H1 (cell line): ENCODE results near the gene TDRD1. TPM values are rescaled to one million over a fixed set of nuclear protein-coding genes. Genes with fewer than 3 reads are reported as not detected.

Experiments used
- CTCF ChIA-PET: fragments of 300-600 bp; sonication (Branson Sonifier 250); formaldehyde crosslinking; loops from one replicate; lab custom pipeline; 2021; ENCODE audit not compliant: partially characterized antibody; lab: Charles Lee
- POLR2A ChIA-PET: fragments of 300-600 bp; sonication (Branson Sonifier 250); formaldehyde crosslinking; loops from one replicate; lab custom pipeline; 2021; ENCODE audit warnings: inconsistent platforms; ENCODE audit not compliant: partially characterized antibody; lab: Charles Lee
- DNase-seq, 2 experiments: peaks; one replicate each; pipeline versions ENCODE4 v3.0.0 to v3.0.0-alpha.2; 2010 to 2022; ENCODE audit warnings: low spot score in 2 of 2, low read depth in 1 of 2, mixed read lengths in 1 of 2
- FAIRE-seq: peaks from 2 replicates; lab custom pipeline; 2011; peaks lifted over from hg19 to GRCh38; lab: Jason Lieb, UNC
- H2AFZ ChIP-seq: 2 replicates; pipeline ENCODE4 v1.8.1; 2012; ENCODE audit warnings: low read length, inconsistent platforms
- H2AK5ac ChIP-seq: 2 replicates; pipeline ENCODE4 v1.6.1; 2013; ENCODE audit warnings: low read depth, low read length
- H2BK120ac ChIP-seq: replicated peaks from 2 replicates; pipeline ENCODE3; 2013; ENCODE audit warnings: low read depth, low read length, inconsistent platforms
- H2BK12ac ChIP-seq: 2 replicates; pipeline ENCODE4 v1.6.1; 2013; ENCODE audit warnings: low read depth, low read length
- H2BK15ac ChIP-seq: 2 replicates; pipeline ENCODE4 v1.6.1; 2013; ENCODE audit warnings: low read length
- H2BK20ac ChIP-seq: 2 replicates; pipeline ENCODE4 v1.6.1; 2013; ENCODE audit warnings: low read length
- H2BK5ac ChIP-seq: 2 replicates; pipeline ENCODE4 v1.6.1; 2013; ENCODE audit warnings: low read depth, low read length
- H3K14ac ChIP-seq: 2 replicates; pipeline ENCODE4 v1.6.1; 2013; ENCODE audit warnings: inconsistent platforms; ENCODE audit not compliant: insufficient read length
- H3K18ac ChIP-seq: 2 replicates; pipeline ENCODE4 v1.6.1; 2013; ENCODE audit warnings: low read length; ENCODE audit errors: extremely low read depth
- H3K23ac ChIP-seq: 2 replicates; pipeline ENCODE4 v1.6.1; 2013; ENCODE audit warnings: inconsistent platforms; ENCODE audit not compliant: insufficient read length
- H3K23me2 ChIP-seq: 2 replicates; pipeline ENCODE4 v1.6.1; 2013; ENCODE audit warnings: low read depth, low read length
- H3K27ac ChIP-seq: 2 replicates; pipeline ENCODE4 v1.6.1; 2011; ENCODE audit warnings: low read depth, low read length, inconsistent platforms
- H3K27me3 ChIP-seq, 4 experiments: replicated peaks in 1 of 4; 1 replicate in 1 of 4; 2 replicates in 3 of 4; pipeline versions ENCODE4 v1.6.1 to v1.8.1; 2011 to 2013; ENCODE audit warnings: low read length in 3 of 4, mild to moderate bottlenecking in 3 of 4, inconsistent platforms in 2 of 4, mixed read lengths in 2 of 4, moderate library complexity in 1 of 4; ENCODE audit not compliant: control insufficient read depth in 3 of 4, insufficient read depth in 3 of 4; ENCODE audit errors: extremely low read depth in 1 of 4
- H3K36me3 ChIP-seq, 4 experiments: 2 replicates each; pipeline versions ENCODE4 v1.6.1 to v1.8.1; 2011 to 2013; ENCODE audit warnings: mild to moderate bottlenecking in 4 of 4, low read length in 3 of 4, moderate library complexity in 2 of 4, control low read depth in 1 of 4, inconsistent platforms in 1 of 4; ENCODE audit not compliant: insufficient read depth in 4 of 4, control insufficient read depth in 2 of 4
- H3K4ac ChIP-seq: replicated peaks from 2 replicates; pipeline ENCODE3; 2013; ENCODE audit warnings: low read length, low read depth, mixed read lengths, inconsistent platforms; ENCODE audit not compliant: insufficient read length
- H3K4me1 ChIP-seq, 4 experiments: replicated peaks in 1 of 4; 1 replicate in 1 of 4; 2 replicates in 3 of 4; pipeline versions ENCODE4 v1.6.1 to v1.8.1; 2011 to 2013; ENCODE audit warnings: low read length in 3 of 4, inconsistent platforms in 2 of 4, mixed read lengths in 1 of 4; ENCODE audit not compliant: insufficient read depth in 4 of 4, control insufficient read depth in 3 of 4
- H3K4me2 ChIP-seq, 2 experiments: 2 replicates each; pipeline versions ENCODE4 v1.6.1 to v1.8.1; 2011 to 2013; ENCODE audit warnings: low read depth in 2 of 2, low read length in 2 of 2, control low read depth in 1 of 2, inconsistent platforms in 1 of 2, mild to moderate bottlenecking in 1 of 2; ENCODE audit not compliant: insufficient read depth in 1 of 2
- H3K4me3 ChIP-seq, 4 experiments: fragments of 200-600, 300-600 bp in 1 of 4; sonication (generic), shearing (Covaris generic), sonication (Bioruptor Twin) in 1 of 4; 2 replicates each; pipeline versions ENCODE4 v1.5.1 to v1.8.1; 2011 to 2016; ENCODE audit warnings: low read length in 4 of 4, low read depth in 3 of 4, control low read depth in 2 of 4, inconsistent platforms in 2 of 4, mild to moderate bottlenecking in 2 of 4, mixed read lengths in 1 of 4, moderate library complexity in 1 of 4; ENCODE audit not compliant: insufficient read depth in 2 of 4; ENCODE audit errors: extremely low read depth in 1 of 4
- H3K56ac ChIP-seq: replicated peaks from 2 replicates; pipeline ENCODE3; 2013; ENCODE audit warnings: low read depth, mild to moderate bottlenecking, mixed read lengths, low read length, inconsistent platforms; ENCODE audit not compliant: insufficient read length
- H3K79me1 ChIP-seq: 2 replicates; pipeline ENCODE4 v1.6.1; 2013; ENCODE audit warnings: low read depth, low read length, control low read depth
- H3K79me2 ChIP-seq, 2 experiments: 2 replicates each; pipeline versions ENCODE4 v1.6.1 to v1.8.1; 2012 to 2013; ENCODE audit warnings: low read length in 2 of 2, mild to moderate bottlenecking in 2 of 2, inconsistent platforms in 1 of 2; ENCODE audit not compliant: insufficient read depth in 2 of 2, control insufficient read depth in 1 of 2
- H3K9ac ChIP-seq, 4 experiments: replicated peaks in 1 of 4; 1 replicate in 1 of 4; 2 replicates in 3 of 4; pipeline versions ENCODE4 v1.6.1 to v1.8.1; 2011 to 2013; ENCODE audit warnings: low read depth in 3 of 4, low read length in 3 of 4, control low read depth in 2 of 4, mild to moderate bottlenecking in 2 of 4, moderate library complexity in 2 of 4, inconsistent platforms in 1 of 4; ENCODE audit errors: extremely low read depth in 1 of 4
- H3K9me3 ChIP-seq, 2 experiments: 2 replicates each; pipeline versions ENCODE4 v1.6.1 to v1.8.1; 2012 to 2013; ENCODE audit warnings: mild to moderate bottlenecking in 2 of 2, moderate library complexity in 2 of 2, control low read depth in 1 of 2, inconsistent platforms in 1 of 2, low read depth in 1 of 2, low read length in 1 of 2, mixed read lengths in 1 of 2; ENCODE audit not compliant: insufficient read depth in 2 of 2
- H4K20me1 ChIP-seq, 2 experiments: replicated peaks in 1 of 2; 2 replicates each; pipeline versions ENCODE3 to v1.8.1; 2011 to 2013; ENCODE audit warnings: inconsistent platforms in 2 of 2, low read length in 2 of 2, mild to moderate bottlenecking in 1 of 2; ENCODE audit not compliant: insufficient read depth in 2 of 2, control insufficient read depth in 1 of 2
- H4K5ac ChIP-seq: 2 replicates; pipeline ENCODE4 v1.6.1; 2013; ENCODE audit warnings: low read length, low read depth, mixed read lengths, inconsistent platforms; ENCODE audit not compliant: insufficient read length
- H4K8ac ChIP-seq: 2 replicates; pipeline ENCODE4 v1.8.0; 2013; ENCODE audit warnings: mild to moderate bottlenecking, moderate library complexity, low read length, inconsistent platforms; ENCODE audit not compliant: insufficient read depth; ENCODE audit errors: extremely low read depth
- H4K91ac ChIP-seq: replicated peaks from 2 replicates; pipeline ENCODE3; 2013; ENCODE audit warnings: low read length, mixed read lengths, inconsistent platforms; ENCODE audit not compliant: insufficient read length
- RFX5 ChIP-seq: IDR thresholded peaks from 2 replicates; pipeline ENCODE4 v1.6.1; 2011; ENCODE audit warnings: low read depth, low read length, improper control_type of control experiment, borderline replicate concordance
- SAP30 ChIP-seq: fragments of 300-600 bp; sonication (generic); IDR thresholded peaks from 2 replicates; pipeline ENCODE4 v1.7.1; 2012; ENCODE audit warnings: low read length, moderate library complexity, mild to moderate bottlenecking, inconsistent platforms; ENCODE audit not compliant: insufficient read depth, insufficient replicate concordance
- WGBS, 2 experiments: shearing (Covaris generic) in 1 of 2; methylation state at CpG; one replicate each; pipeline versions ENCODE4 v1.1.6 to v1.1.7; 2013 to 2015; ENCODE audit warnings: low lambda C conversion rate in 2 of 2, mixed read lengths in 2 of 2, inconsistent platforms in 1 of 2, low coverage in 1 of 2, missing lambda C conversion rate in 1 of 2; ENCODE audit not compliant: insufficient replicate concordance in 2 of 2, insufficient coverage in 1 of 2, insufficient read length in 1 of 2; ENCODE audit errors: extremely low coverage in 1 of 2, missing lambda C conversion rate in 1 of 2; 5-methylcytosine and 5-hydroxymethylcytosine counted together
- polyA plus RNA-seq, 7 experiments: library from polyadenylated mRNA; depleted of rRNA in 3 of 7; stranded (reverse) in 5 of 7; unstranded in 2 of 7; fragments of >200 nt in 5 of 7; fragments of 200-250 nt in 2 of 7; gene quantifications; 1 replicate in 5 of 7; 2 replicates in 1 of 7; 4 replicates in 1 of 7; pipeline versions ENCODE4 v1.2.1 to v1.2.3, GENCODE V29; 2011 to 2013; ENCODE audit warnings: missing spikeins in 2 of 7, mixed read lengths in 2 of 7
- total RNA-seq: library from RNA; stranded (reverse); fragmentation: NEBNext Ultra II Directional; extraction: Animal tissue kit (Norgen Biotek cat#: 25700); gene quantifications from 2 replicates; pipeline ENCODE4 v1.2.1, GENCODE V29; 2021

TDRD1 gene
- total and polyA plus RNA-seq, 2 of the 8 experiments (the other 6 are each of a cell fraction or from before 2014, with no cell fraction given): 0.02 to 0.71 TPM

DNA sequence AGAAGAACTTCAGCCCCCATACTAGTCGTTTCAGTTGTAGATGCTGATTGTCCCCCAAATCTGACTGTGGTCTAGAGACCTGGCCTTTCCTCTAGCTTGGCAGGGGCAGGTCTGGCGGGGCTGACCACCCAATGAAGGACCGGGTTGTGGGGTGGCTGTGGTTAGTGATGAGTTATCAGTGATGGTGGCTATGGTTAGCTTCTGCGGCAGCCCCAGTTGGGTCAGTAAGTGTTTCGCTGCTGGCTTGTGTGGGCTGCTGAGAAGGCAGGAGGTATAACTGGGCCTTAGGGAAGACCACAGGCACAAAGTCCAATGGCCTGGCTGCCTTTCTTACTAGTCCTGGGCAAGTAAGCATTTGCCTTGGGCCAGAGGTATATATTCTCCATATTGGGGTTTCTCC is 81.2 kb downstream of the TDRD1 start:
- Histone ChIP-seq H3K9me3 (no peaks in the 10 kb centered on the region), H3K23me2 (no peaks in the 10 kb centered on the region), H3K79me2 (no peaks in the 10 kb centered on the region), H3K36me3 (no peaks in the 10 kb centered on the region), H4K20me1 (no peaks in the 10 kb centered on the region), H4K91ac (no peak overlapping the region), H3K14ac (no peak overlapping the region), H3K9ac (no peak overlapping the region), H2AFZ (no peak overlapping the region), H3K4ac (no peak overlapping the region), H2AK5ac (no peak overlapping the region), H2BK12ac (no peak overlapping the region), H2BK5ac (no peak overlapping the region), H3K23ac (no peak overlapping the region), H4K5ac (no peak overlapping the region), H3K4me3 (no peak overlapping the region), H3K27ac (no peak overlapping the region), H2BK120ac (no peak overlapping the region), H3K4me1 (no peaks in the 10 kb centered on the region), H2BK20ac (no peak overlapping the region), H3K56ac (no peak overlapping the region), H4K8ac (no peak overlapping the region), H2BK15ac (no peak overlapping the region), H3K27me3 (no peaks in the 10 kb centered on the region), H3K79me1 (no peaks in the 10 kb centered on the region), H3K4me2 (no peak overlapping the region), H3K18ac (no peak overlapping the region)
- WGBS, 2 experiments: 87% methylated on average over 5 of the region's 5 CpGs; no CpG with 5 or more reads in 1 of the 2 experiments
- FAIRE-seq: no peak
- POLR2A ChIA-PET: no interaction called here
- DNase-seq: no peak
- CTCF ChIA-PET: interaction anchor here (0.9 to 1.9 kb wide), 4 partner anchors 9 to 462 kb away, joined by 3 to 7 read pairs (median 4); no protein-coding TSS in a partner anchor
- TF ChIP-seq RFX5 (no peak), SAP30 (no peak)
